ENCODE data around the gene ZMYM2. TPM values are rescaled to one million over a fixed set of nuclear protein-coding genes. Genes with fewer than 3 reads are reported as not detected.

The ZMYM2 gene
- total RNA-seq, 4 donors from 2014 or later = 44.5 to 217 (median 57.0) TPM

DNA sequence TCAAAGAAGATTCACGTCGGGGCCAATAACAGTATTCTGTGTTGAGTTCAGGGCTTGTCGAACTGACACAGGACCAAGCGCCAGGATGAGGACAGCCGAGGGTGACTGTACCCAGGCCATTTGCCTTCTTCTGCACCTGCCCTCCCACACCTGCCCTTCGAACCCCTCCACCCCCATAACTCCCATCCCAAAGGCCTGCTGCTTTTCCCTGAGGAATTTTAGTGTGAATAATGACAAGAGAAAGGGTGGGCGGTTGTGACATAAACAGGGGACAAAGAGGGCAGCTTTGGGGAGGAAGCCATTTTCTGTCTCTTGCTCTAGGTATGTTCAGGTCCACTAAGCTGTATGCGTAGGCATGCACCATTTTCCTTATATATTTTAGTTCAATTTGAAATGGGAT, 176.2 kb downstream of the ZMYM2 start:
- WGBS = 73% methylated on average over 8 of the region's 8 CpGs
- H3K27ac ChIP-seq = no peak overlapping the region
- H3K36me3 ChIP-seq = no peaks in the 10 kb centered on the region
- no peak overlapping the region for H3K4me3 ChIP-seq
- peaks cover 60% of the 10 kb centered on the region for H3K27me3 ChIP-seq
- DNase-seq (ENCODE audit: low spot score in 2 of 2) = peak in 1 of 2 donors; percentile 26
- no peak for TF ChIP-seq POLR2A (IDR thresholded peaks at IDR 0.05)
- TF ChIP-seq POLR2AphosphoS5 (IDR thresholded peaks at IDR 0.05) = no peak
- TF ChIP-seq CTCF (IDR thresholded peaks at IDR 0.05) = no peak
- no peak for TF ChIP-seq EP300 (IDR thresholded peaks at IDR 0.05)
- no peaks in the 10 kb centered on the region for H3K9me3 ChIP-seq
- peaks cover 9% of the 10 kb centered on the region for H3K4me1 ChIP-seq

GRCh38 chr13:20136781-20137703, 178.5 kb downstream of the ZMYM2 start:
- no peak overlapping the region for H3K27ac ChIP-seq
- H3K36me3 ChIP-seq = no peaks in the 10 kb centered on the region
- H3K27me3 ChIP-seq = peaks cover 70% of the 10 kb centered on the region
- peaks cover 12% of the 10 kb centered on the region for H3K4me1 ChIP-seq
- WGBS = 14% methylated on average over 44 of the region's 56 CpGs
- H3K9me3 ChIP-seq = no peaks in the 10 kb centered on the region
- TF ChIP-seq EP300 (IDR thresholded peaks at IDR 0.05) (no peak), CTCF (IDR thresholded peaks at IDR 0.05) (no peak), POLR2A (IDR thresholded peaks at IDR 0.05) (no peak), POLR2AphosphoS5 (IDR thresholded peaks at IDR 0.05) (no peak)
- H3K4me3 ChIP-seq = no peak overlapping the region
- DNase-seq (ENCODE audit: low spot score in 2 of 2) = no peak

DNA sequence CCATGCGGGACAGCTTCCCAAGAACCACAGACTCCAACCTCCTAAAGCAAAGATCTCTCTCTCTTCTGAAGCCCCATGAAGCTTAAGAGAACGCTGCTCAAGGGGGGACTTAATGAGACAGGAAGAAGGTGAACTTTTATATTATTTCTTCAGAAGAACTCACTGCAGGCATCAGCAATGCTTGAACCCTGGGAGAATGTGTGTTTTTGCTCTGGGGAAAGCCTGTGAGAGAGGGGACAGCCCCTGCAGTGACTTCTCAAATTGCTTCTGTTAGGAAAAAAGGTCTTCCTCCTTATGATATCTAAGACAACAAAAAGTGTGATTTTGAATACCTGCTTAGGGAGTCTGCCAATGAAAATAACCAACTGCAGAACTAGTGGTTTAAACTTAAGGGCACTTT, 179.3 kb downstream of the ZMYM2 start:
- H3K27me3 ChIP-seq = peaks cover 78% of the 10 kb centered on the region
- H3K36me3 ChIP-seq = no peaks in the 10 kb centered on the region
- no peak overlapping the region for H3K4me3 ChIP-seq
- H3K4me1 ChIP-seq = peaks cover 17% of the 10 kb centered on the region
- no peak for TF ChIP-seq CTCF (IDR thresholded peaks at IDR 0.05)
- TF ChIP-seq EP300 (IDR thresholded peaks at IDR 0.05) = no peak
- TF ChIP-seq POLR2AphosphoS5 (IDR thresholded peaks at IDR 0.05) = no peak
- TF ChIP-seq POLR2A (IDR thresholded peaks at IDR 0.05) = no peak
- DNase-seq (ENCODE audit: low spot score in 2 of 2) = no peak
- no peaks in the 10 kb centered on the region for H3K9me3 ChIP-seq
- 58% methylated on average over 2 of the region's 2 CpGs for WGBS
- H3K27ac ChIP-seq = no peak overlapping the region

- WGBS = 87% methylated on average over 4 of the region's 4 CpGs
- no peak for TF ChIP-seq CTCF (IDR thresholded peaks at IDR 0.05)
- no peak for TF ChIP-seq POLR2AphosphoS5 (IDR thresholded peaks at IDR 0.05)
- TF ChIP-seq POLR2A (IDR thresholded peaks at IDR 0.05) = no peak
- TF ChIP-seq EP300 (IDR thresholded peaks at IDR 0.05) = no peak
- Histone ChIP-seq H3K36me3 (no peaks in the 10 kb centered on the region), H3K27ac (no peak overlapping the region), H3K4me3 (no peak overlapping the region), H3K27me3 (peaks cover 80% of the 10 kb centered on the region), H3K4me1 (peaks cover 17% of the 10 kb centered on the region), H3K9me3 (no peaks in the 10 kb centered on the region)
- DNase-seq (ENCODE audit: low spot score in 2 of 2) = no peak
These were observed 182.0 kb downstream of the ZMYM2 start for GRCh38 chr13:20140487-20140886.

Other genes with a start within 250 kb of the ZMYM2 start
- 10 to 100 TPM; 30.3 to 63.2 (median 38.8) TPM for gene PSPC1, start 175.8 kb upstream of the ZMYM2 start, total RNA-seq
- gene ZMYM5, start 95.1 kb upstream of the ZMYM2 start, total RNA-seq = 10 to 100 TPM in 3 of 4 donors, 1 to 10 TPM in 1; 8.8 to 25.7 (median 13.4) TPM
- under 1 TPM in 3 of 4 donors, not detected in 1; 0.25 to 0.94 (median 0.30) TPM for gene GJA3, start 202.3 kb downstream of the ZMYM2 start, total RNA-seq
- 100 to 1,000 TPM in 1 of 4 donors, 10 to 100 TPM in 3; 32.8 to 129 (median 77.5) TPM for gene GJB2, start 234.2 kb downstream of the ZMYM2 start, total RNA-seq

All from suprapubic skin (tissue), 4 donors.